HG02981 (cell line): ENCODE data around the gene LZTS3.
"Not testable (repeated sequence)": the region's sequence is repeated elsewhere in the genome, so short reads cannot be mapped to it uniquely, and the experiment has no call there.

Experiments
- ATAC-seq: cut with Tn5 transposase; IDR thresholded peaks from one replicate; pipeline ENCODE4 v1.9.1; 2021; ENCODE audit warnings: mild to moderate bottlenecking, moderate library complexity; ENCODE audit not compliant: unreplicated experiment

The LZTS3 gene

DNA sequence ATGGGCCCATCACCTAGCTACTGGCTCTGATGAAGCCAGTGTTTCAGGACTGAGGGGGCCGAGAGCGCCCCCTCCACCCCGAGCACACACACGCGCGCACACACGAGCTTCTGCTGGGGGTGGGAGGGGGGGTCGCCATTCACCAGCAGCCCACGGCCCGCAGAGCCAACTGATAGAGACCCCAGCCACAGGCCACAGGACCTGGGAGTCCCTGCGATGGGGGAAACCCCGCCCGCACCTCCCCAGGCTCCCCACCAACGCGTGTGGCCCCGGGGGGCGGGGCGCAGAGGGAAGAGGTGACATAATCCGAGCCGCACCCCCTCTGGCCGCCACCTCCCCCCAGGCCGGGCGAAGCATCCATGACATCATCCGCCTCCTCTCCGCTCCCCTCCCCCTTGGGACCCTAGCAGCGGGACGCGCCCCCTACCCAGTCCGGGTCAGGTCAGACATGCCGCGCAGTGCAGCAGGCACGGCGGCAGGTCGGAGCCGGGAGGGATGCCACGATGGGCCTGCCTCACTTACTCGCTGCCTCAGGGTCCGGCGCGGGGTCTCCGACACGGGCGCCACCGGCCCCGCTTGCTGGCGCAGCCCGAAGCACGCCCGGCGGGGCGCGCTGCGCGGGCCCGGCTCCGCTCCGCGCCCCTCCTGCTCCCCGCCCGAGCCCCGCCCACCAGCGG is at the start of gene LZTS3:
LZTS3 (minus strand) TSS at position 617 of the 677 bp plus-strand sequence. CDS start 6,386 bp downstream, outside the sequence.
- peak; percentile 44 for ATAC-seq

- no peak for ATAC-seq
These were observed 48.3 kb upstream of the LZTS3 start for GRCh38 chr20:3221398-3222226.

DNA sequence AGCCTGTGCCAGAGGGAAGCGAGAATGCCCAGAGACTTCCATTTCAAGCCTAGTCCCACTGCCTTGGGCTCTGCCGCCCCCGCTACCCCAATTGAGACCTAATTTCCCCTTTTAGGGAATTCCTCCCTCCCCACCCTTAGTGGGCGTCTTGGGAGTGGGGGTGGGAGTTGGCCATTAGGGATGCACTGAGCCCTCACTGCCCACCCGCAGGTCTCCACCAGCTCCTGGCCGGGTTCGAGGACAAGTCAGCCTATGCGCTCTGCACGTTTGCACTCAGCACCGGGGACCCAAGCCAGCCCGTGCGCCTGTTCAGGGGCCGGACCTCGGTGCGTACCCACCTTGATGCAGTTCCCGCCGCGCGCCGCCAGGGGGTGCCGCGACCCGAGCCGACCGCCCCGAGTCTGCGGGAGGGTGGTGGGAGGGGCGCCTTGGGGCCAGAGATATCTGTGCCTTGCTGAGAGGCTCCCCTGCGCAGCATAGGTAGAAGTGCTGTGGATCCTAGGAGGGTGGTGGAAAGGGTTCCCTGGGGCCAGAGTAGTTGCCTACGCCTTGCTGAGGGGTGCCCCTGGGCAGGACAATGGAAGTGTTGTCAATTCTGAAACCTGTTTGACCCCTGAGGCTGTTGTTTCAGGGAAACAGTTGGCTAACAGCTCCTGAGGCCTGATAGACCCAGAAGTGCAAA is 45.1 kb upstream of the LZTS3 start:
- no peak for ATAC-seq

GRCh38 chr20:3215359-3215917 is 42.1 kb upstream of the LZTS3 start:
- not testable (repeated sequence) for ATAC-seq

DNA sequence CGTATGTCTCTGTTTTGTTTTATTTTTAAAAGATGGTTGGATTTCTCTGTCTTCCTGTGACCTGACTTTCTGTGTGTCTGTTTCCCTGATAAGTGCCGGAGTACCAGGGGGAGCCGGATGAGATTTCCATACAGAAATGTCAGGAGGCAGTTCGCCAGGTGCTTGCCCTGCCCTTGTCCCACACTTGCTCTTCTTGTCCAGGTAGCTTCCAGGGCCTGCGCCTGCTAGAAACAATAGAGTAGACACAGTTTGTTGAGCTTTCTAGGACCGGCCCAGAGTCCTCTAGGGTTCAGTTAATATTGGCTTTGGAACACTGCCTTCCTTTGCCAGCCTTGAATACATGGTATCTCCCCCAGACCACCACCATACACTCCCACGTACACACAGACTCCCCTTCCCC is 39.9 kb upstream of the LZTS3 start:
- no peak for ATAC-seq

- no peak for ATAC-seq
These were observed 37.0 kb upstream of the LZTS3 start for GRCh38 chr20:3210346-3210745.

GRCh38 chr20:3209946-3210317 is 36.6 kb upstream of the LZTS3 start:
- ATAC-seq, result no peak

DNA sequence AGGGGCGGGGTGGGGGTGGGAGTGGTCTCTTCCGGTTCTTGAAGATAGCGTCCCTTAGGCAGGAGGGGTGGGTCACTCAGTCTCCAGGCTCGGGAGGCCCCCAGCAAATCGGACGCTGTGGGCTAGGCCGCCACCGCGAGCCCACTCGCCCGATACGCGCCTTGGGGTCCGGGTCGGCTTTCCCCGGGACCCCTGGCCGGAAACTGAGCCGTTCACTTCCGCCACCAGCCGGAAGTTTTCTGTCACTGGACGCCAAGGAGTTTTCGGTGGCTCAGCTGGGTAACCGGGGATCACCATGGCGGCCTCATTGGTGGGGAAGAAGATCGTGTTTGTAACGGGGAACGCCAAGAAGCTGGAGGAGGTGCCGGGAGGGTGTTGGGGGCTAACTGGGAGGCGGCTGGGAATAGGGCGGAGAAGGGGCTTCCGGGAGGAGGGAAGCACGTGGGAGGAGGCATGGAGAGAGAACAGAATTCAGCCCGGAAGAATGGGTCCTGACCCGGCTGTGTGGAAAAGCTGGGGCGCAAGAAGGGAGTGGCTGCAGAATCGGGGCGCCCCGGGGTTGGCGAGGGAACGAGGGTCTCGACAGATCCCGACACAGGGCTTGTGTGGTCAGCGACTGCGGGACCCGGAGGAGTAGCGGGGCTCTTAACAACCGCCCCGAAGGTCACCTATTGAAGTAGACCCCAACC is 36.1 kb upstream of the LZTS3 start, which contains the start of gene ITPA:
ITPA (plus strand) TSS at position 242 of the 689 bp plus-strand sequence; CDS start at position 296, 54 bp downstream.
- no peak for ATAC-seq

- no peak for ATAC-seq
These were observed 35.5 kb upstream of the LZTS3 start for GRCh38 chr20:3208786-3209256.

GRCh38 chr20:3204124-3204794 is 30.9 kb upstream of the LZTS3 start, which contains the start of gene DDRGK1:
DDRGK1 (minus strand) TSS chr20:3204682; CDS start chr20:3204627, 55 bp downstream.
- peak; percentile 74 for ATAC-seq

GRCh38 chr20:3203315-3204123 is 30.2 kb upstream of the LZTS3 start:
- peak; percentile 11 for ATAC-seq

GRCh38 chr20:3202965-3203314 is 29.6 kb upstream of the LZTS3 start:
- ATAC-seq, result no peak

GRCh38 chr20:3199976-3200755 is 26.8 kb upstream of the LZTS3 start:
- no peak for ATAC-seq

DNA sequence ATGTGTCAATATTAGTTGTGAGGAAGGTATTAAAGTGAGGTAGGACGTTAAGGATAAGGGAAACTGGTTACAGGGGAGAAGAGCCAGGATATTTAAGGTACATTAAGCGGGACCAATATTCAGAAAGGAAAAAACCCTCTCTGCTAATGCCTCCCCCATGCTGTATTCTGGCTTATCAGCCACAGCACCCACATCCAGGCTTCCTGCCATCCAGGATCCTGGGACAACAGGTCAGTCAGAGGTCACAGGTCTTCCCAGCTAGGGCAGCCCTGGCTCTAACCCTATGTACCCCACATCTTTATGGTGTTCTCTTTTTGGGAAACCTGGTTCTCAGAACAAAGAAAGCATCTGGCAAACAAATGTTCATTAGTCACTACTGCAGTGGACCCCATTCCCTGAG is 25.9 kb upstream of the LZTS3 start:
- no peak for ATAC-seq

- no peak for ATAC-seq
These were observed 22.4 kb upstream of the LZTS3 start for GRCh38 chr20:3195590-3196237.

GRCh38 chr20:3194617-3195280 is 21.4 kb upstream of the LZTS3 start:
- ATAC-seq, result no peak
